Measurements from ENCODE around the gene SHOX. TPM values are rescaled to one million over a fixed set of nuclear protein-coding genes. Genes with fewer than 3 reads are reported as not detected.
"Not testable (repeated sequence)": the region's sequence is repeated elsewhere in the genome, so short reads cannot be mapped to it uniquely, and the experiment has no call there.

Gene SHOX
- total RNA-seq, 1 donor from 2014 or later: not detected

- TF ChIP-seq, protein P1, sequence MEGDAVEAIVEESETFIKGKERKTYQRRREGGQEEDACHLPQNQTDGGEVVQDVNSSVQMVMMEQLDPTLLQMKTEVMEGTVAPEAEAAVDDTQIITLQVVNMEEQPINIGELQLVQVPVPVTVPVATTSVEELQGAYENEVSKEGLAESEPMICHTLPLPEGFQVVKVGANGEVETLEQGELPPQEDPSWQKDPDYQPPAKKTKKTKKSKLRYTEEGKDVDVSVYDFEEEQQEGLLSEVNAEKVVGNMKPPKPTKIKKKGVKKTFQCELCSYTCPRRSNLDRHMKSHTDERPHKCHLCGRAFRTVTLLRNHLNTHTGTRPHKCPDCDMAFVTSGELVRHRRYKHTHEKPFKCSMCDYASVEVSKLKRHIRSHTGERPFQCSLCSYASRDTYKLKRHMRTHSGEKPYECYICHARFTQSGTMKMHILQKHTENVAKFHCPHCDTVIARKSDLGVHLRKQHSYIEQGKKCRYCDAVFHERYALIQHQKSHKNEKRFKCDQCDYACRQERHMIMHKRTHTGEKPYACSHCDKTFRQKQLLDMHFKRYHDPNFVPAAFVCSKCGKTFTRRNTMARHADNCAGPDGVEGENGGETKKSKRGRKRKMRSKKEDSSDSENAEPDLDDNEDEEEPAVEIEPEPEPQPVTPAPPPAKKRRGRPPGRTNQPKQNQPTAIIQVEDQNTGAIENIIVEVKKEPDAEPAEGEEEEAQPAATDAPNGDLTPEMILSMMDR (IDR thresholded peaks at IDR 0.05; ENCODE audit: insufficient read depth, low read length, poor library complexity, severe bottlenecking): no peak
- H3K27me3 ChIP-seq (ENCODE audit: control insufficient read depth, insufficient read depth, low read length): peaks cover 18% of the 10 kb centered on the region
- no peak for DNase-seq (ENCODE audit: low read depth)
- no peaks in the 10 kb centered on the region for H3K36me3 ChIP-seq (ENCODE audit: control insufficient read depth, insufficient read depth, low read length)
- H3K4me3 ChIP-seq (ENCODE audit: low read depth, low read length): no peak overlapping the region
Observed at GRCh38 chrX:646228-646495, 15.6 kb downstream of the SHOX start.

GRCh38 chrX:646796-647195 is 16.2 kb downstream of the SHOX start:
- H3K27me3 ChIP-seq (ENCODE audit: control insufficient read depth, insufficient read depth, low read length): peaks cover 16% of the 10 kb centered on the region
- DNase-seq (ENCODE audit: low read depth): no peak
- TF ChIP-seq, protein P1 (IDR thresholded peaks at IDR 0.05; ENCODE audit: insufficient read depth, low read length, poor library complexity, severe bottlenecking): no peak
- no peaks in the 10 kb centered on the region for H3K36me3 ChIP-seq (ENCODE audit: control insufficient read depth, insufficient read depth, low read length)
- no peak overlapping the region for H3K4me3 ChIP-seq (ENCODE audit: low read depth, low read length)

DNA sequence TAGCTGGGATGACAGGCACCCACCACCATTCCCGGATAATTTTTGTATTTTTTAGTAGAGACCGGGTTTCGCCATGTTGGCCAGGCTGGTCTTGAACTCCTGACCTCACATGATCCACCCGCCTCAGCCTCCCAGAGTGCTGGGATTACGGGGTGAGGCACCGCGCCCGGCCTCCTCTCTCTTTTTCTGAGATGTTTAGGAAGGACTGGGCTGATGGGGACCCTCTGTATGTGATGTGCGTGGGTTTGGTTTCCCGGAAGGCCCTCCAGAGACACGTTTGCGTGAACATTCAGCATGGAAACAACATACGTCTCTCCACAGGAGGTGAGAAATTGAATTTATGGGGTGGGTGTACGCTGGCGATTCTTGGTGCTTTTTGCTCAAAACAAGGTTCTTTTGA is 18.6 kb downstream of the SHOX start:
- Histone ChIP-seq H3K4me3 (ENCODE audit: low read depth, low read length) (no peak overlapping the region), H3K36me3 (ENCODE audit: control insufficient read depth, insufficient read depth, low read length) (no peaks in the 10 kb centered on the region), H3K27me3 (ENCODE audit: control insufficient read depth, insufficient read depth, low read length) (peaks cover 10% of the 10 kb centered on the region)
- TF ChIP-seq, protein P1 (IDR thresholded peaks at IDR 0.05; ENCODE audit: insufficient read depth, low read length, poor library complexity, severe bottlenecking): no peak
- no peak for DNase-seq (ENCODE audit: low read depth)

DNA sequence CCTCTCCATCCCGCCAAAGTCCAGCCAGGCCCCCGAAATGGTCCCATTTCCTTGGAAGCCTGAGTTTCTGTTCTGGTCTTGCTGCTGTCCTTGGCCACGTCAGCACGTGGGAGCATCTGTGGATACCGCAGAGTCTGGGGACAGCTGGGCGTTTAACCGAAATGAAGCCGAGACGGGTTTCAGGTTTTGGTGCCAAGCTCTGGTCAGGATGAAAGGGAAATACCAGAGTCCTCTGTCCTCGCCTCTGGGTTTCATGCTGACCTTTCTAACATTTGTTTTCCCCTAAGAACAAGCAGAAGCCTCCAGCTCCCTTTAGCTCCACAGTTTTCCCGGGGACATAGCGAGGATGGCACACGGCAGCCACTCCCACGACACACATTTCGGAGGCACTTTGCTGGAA is 19.7 kb downstream of the SHOX start:
- Histone ChIP-seq H3K4me3 (ENCODE audit: low read depth, low read length) (no peak overlapping the region), H3K27me3 (ENCODE audit: control insufficient read depth, insufficient read depth, low read length) (peaks cover 2% of the 10 kb centered on the region), H3K36me3 (ENCODE audit: control insufficient read depth, insufficient read depth, low read length) (no peaks in the 10 kb centered on the region)
- no peak for DNase-seq (ENCODE audit: low read depth)
- TF ChIP-seq, protein P1 (IDR thresholded peaks at IDR 0.05; ENCODE audit: insufficient read depth, low read length, poor library complexity, severe bottlenecking): no peak

GRCh38 chrX:650811-651210 is 20.2 kb downstream of the SHOX start:
- H3K36me3 ChIP-seq (ENCODE audit: control insufficient read depth, insufficient read depth, low read length): no peaks in the 10 kb centered on the region
- H3K27me3 ChIP-seq (ENCODE audit: control insufficient read depth, insufficient read depth, low read length): no peaks in the 10 kb centered on the region
- no peak overlapping the region for H3K4me3 ChIP-seq (ENCODE audit: low read depth, low read length)
- TF ChIP-seq, protein P1 (IDR thresholded peaks at IDR 0.05; ENCODE audit: insufficient read depth, low read length, poor library complexity, severe bottlenecking): no peak
- DNase-seq (ENCODE audit: low read depth): no peak

- H3K36me3 ChIP-seq (ENCODE audit: control insufficient read depth, insufficient read depth, low read length); H3K4me3 ChIP-seq (ENCODE audit: low read depth, low read length); DNase-seq (ENCODE audit: low read depth); H3K27me3 ChIP-seq (ENCODE audit: control insufficient read depth, insufficient read depth, low read length): not testable (repeated sequence)
Observed at GRCh38 chrX:651922-652321, 21.3 kb downstream of the SHOX start.
